ENCODE results near the gene SRSF11. TPM values are rescaled to one million over a fixed set of nuclear protein-coding genes. Genes with fewer than 3 reads are reported as not detected.

The SRSF11 gene
- total RNA-seq, 6 experiments from 2014 or later: 49.6 to 90.7 (median 62.8) TPM

- no peaks in the 10 kb centered on the region for H3K9me3 ChIP-seq
- intact Hi-C loops (cut with DNase I): no loop called here
- peaks cover 0 to 13% (median 0%) of the 10 kb centered on the region in 4 donors for H3K36me3 ChIP-seq
- DNase-seq (no peak), ATAC-seq (no peak)
- no peak overlapping the region for H3K27ac ChIP-seq
- H3K4me3 ChIP-seq: no peak overlapping the region
- H3K4me1 ChIP-seq: peaks cover 0 to 12% (median 6%) of the 10 kb centered on the region in 4 donors
- no peaks in the 10 kb centered on the region for H3K27me3 ChIP-seq
- TF ChIP-seq CTCF (IDR thresholded peaks at IDR 0.05) (no peak), POLR2A (IDR thresholded peaks at IDR 0.05) (no peak)
Measured at GRCh38 chr1:70211541-70211940, 9.6 kb upstream of the SRSF11 start.

- no peak for ATAC-seq
- no peak overlapping the region for H3K4me3 ChIP-seq
- H3K4me1 ChIP-seq: peaks cover 0 to 10% (median 3%) of the 10 kb centered on the region in 4 donors
- no peaks in the 10 kb centered on the region for H3K27me3 ChIP-seq
- H3K36me3 ChIP-seq: peaks cover 0 to 22% (median 0%) of the 10 kb centered on the region in 4 donors
- intact Hi-C loops (cut with DNase I): no loop called here
- 70% methylated on average over 2 of the region's 2 CpGs for WGBS (ENCODE audit: insufficient coverage, low coverage, low lambda C conversion rate, missing lambda C conversion rate)
- no peak overlapping the region for H3K27ac ChIP-seq
- TF ChIP-seq CTCF (IDR thresholded peaks at IDR 0.05) (no peak), POLR2A (IDR thresholded peaks at IDR 0.05) (no peak)
- no peaks in the 10 kb centered on the region for H3K9me3 ChIP-seq
- no peak for DNase-seq
Measured at GRCh38 chr1:70220015-70220414, 1.2 kb upstream of the SRSF11 start.

- H3K27ac ChIP-seq: peak overlapping the region in 2 of 3 donors; percentile 82 to 91
- no peaks in the 10 kb centered on the region for H3K9me3 ChIP-seq
- peak overlapping the region; percentile 67 to 76 (median 72) for H3K4me3 ChIP-seq
- no peak for TF ChIP-seq POLR2A (IDR thresholded peaks at IDR 0.05)
- no peak for TF ChIP-seq CTCF (IDR thresholded peaks at IDR 0.05)
- intact Hi-C loops (cut with DNase I): no loop called here
- ATAC-seq (no peak), DNase-seq (no peak)
- 54% methylated on average over 15 of the region's 17 CpGs for WGBS (ENCODE audit: insufficient coverage, low coverage, low lambda C conversion rate, missing lambda C conversion rate)
- H3K4me1 ChIP-seq: peaks cover 0 to 10% (median 3%) of the 10 kb centered on the region in 4 donors
- no peaks in the 10 kb centered on the region for H3K27me3 ChIP-seq
- peaks cover 0 to 20% (median 0%) of the 10 kb centered on the region in 4 donors for H3K36me3 ChIP-seq
Measured at GRCh38 chr1:70220517-70221237, 503 bp upstream of the SRSF11 start.

GRCh38 chr1:70222716-70223235 is 1.6 kb downstream of the SRSF11 start:
- DNase-seq: no peak
- H3K27me3 ChIP-seq: no peaks in the 10 kb centered on the region
- 15% methylated on average over 3 of the region's 3 CpGs for WGBS (ENCODE audit: insufficient coverage, low coverage, low lambda C conversion rate, missing lambda C conversion rate)
- peak overlapping the region in 1 of 3 donors; percentile 82 for H3K27ac ChIP-seq
- intact Hi-C loops (cut with DNase I): no loop called here
- ATAC-seq: no peak
- peak overlapping the region; percentile 67 to 76 (median 72) for H3K4me3 ChIP-seq
- peaks cover 0 to 16% (median 0%) of the 10 kb centered on the region in 4 donors for H3K36me3 ChIP-seq
- peaks cover 0 to 10% (median 3%) of the 10 kb centered on the region in 4 donors for H3K4me1 ChIP-seq
- no peaks in the 10 kb centered on the region for H3K9me3 ChIP-seq
- TF ChIP-seq CTCF (IDR thresholded peaks at IDR 0.05): no peak
- TF ChIP-seq POLR2A (IDR thresholded peaks at IDR 0.05): no peak
